GM12801 (cell line): ENCODE measurements around the gene SBF1.

Experiments
- TF ChIP-seq, protein P1 (sequence below): IDR thresholded peaks from one replicate; pipeline ENCODE4 v1.5.1; 2011; ENCODE audit warnings: control low read depth; ENCODE audit not compliant: insufficient read length; ENCODE audit errors: extremely low read depth

The SBF1 gene

DNA sequence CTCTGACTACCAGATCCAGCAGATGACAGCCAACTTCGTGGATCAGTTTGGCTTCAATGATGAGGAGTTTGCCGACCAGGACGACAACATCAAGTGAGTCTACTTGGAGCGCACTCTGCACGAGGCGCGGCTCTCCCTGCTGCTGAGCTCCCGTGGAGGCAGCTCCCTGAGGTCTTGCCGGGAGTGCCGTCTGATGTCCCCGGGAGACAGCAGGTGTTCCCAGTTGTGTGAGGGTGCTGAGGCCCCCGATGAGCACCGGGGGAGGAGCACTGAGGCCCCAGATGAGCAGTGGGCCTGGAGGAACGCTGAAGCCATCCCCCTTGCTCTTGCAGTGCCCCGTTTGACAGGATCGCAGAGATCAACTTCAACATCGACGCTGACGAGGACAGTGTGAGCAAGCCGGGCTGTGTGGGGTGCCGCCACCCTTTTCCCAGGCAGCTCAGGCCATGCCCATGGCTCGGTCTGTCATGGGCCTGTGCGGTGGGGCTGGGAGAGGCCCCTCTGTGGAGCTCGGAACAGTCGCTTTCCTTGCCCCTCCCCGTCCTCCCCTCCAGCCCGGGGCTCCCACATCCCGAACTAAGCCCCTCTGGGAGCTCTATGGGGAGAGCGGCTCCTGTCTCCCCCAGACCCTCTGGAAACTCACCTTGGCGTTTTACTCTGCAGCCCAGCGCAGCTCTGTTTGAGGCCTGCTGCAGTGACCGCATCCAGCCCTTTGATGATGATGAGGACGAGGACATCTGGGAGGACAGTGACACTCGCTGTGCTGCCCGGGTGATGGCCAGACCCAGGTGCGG lies 37.1 kb downstream of the SBF1 start:
- TF ChIP-seq, protein P1, sequence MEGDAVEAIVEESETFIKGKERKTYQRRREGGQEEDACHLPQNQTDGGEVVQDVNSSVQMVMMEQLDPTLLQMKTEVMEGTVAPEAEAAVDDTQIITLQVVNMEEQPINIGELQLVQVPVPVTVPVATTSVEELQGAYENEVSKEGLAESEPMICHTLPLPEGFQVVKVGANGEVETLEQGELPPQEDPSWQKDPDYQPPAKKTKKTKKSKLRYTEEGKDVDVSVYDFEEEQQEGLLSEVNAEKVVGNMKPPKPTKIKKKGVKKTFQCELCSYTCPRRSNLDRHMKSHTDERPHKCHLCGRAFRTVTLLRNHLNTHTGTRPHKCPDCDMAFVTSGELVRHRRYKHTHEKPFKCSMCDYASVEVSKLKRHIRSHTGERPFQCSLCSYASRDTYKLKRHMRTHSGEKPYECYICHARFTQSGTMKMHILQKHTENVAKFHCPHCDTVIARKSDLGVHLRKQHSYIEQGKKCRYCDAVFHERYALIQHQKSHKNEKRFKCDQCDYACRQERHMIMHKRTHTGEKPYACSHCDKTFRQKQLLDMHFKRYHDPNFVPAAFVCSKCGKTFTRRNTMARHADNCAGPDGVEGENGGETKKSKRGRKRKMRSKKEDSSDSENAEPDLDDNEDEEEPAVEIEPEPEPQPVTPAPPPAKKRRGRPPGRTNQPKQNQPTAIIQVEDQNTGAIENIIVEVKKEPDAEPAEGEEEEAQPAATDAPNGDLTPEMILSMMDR = no peak

DNA sequence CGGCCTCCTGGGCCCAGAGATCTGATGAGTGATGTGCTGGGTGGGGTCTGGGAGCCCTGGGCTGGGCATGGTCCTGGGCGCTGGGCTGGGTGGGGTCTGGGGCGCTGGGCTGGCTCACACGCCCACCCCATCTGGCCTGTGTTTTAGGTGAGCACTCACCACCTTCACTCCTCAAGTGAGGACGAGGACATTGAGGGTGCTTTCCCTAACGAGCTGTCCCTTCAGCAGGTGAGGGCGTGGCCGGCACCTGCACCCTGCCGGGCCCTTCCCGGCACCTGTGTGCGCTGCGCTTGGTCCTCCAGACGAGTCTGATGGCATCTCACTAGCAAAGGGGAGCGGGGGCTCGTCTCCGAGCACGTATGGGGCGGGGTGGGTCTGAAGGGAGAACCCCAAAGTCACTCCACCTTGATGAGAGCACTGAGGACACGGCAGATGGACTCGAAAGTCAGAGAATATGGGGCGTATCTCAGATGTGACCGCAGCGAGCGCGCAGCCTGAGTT lies 37.9 kb downstream of the SBF1 start:
- TF ChIP-seq, protein P1 = no peak

GRCh38 chr22:50436015-50436830 lies 38.6 kb downstream of the SBF1 start:
- TF ChIP-seq, protein P1 = no peak

DNA sequence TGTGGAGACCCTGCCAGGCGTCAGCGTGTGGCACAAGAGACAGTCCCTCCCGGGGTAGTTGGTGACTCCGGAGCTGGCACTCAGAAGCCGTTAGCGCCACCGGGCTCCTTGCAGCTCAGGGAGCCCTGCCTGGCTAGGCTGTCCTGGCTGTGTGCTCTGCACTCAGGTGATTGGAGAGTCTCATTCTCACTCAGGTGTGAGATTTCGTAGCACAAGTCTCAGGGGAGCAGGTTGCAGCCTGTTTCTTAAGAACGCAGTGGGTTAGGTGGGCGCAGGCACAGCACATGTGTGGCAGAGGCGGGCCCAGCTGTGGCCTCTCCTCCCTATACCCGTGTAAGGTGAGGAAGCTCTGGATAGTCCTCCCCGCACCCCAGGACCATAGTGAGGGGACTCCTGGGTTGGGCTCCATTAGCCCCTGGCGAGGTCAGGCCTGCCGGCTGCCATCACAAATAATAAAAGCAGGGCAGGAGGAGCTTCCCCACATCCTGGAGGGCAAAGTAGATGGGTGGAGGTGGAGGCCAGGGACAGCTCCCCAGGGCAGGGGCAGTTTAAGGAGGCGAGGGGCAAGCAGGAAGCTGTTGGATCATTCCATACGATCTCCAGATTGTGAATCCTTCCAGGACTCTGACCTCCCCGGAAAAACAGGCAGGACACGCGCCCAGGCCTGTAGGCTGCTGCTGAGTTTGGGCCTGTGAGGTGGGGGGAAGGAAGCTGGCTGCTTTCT lies 39.4 kb downstream of the SBF1 start:
- TF ChIP-seq, protein P1 = no peak

- TF ChIP-seq, protein P1 = no peak
These were observed 40.0 kb downstream of the SBF1 start for GRCh38 chr22:50434849-50435248.

- TF ChIP-seq, protein P1 = no peak
These were observed 42.5 kb downstream of the SBF1 start for GRCh38 chr22:50432131-50432876.
